ENCODE measurements around the gene AP2A1. TPM values are rescaled to one million over a fixed set of nuclear protein-coding genes. Genes with fewer than 3 reads are reported as not detected.
"Not testable (repeated sequence)": the region's sequence is repeated elsewhere in the genome, so short reads cannot be mapped to it uniquely, and the experiment has no call there.

The AP2A1 gene
- 87.8 and 103 TPM in 2 replicates for total RNA-seq (2014; rRNA removed; shearing (Covaris generic))

GRCh38 chr19:49766930-49767299 lies at the start of gene AP2A1:
TSS of gene AP2A1 (plus strand) at chr19:49767001. CDS start at chr19:49767134, 133 bp downstream.
- no peak for DNase-seq (ENCODE audit: low read depth in 1 of 2, low spot score in 2 of 2)
- H3K36me3 ChIP-seq, result peaks cover 21% of the 10 kb centered on the region
- H3K27me3 ChIP-seq (replicated peaks), result no peaks in the 10 kb centered on the region
- peaks cover 20% of the 10 kb centered on the region for H3K4me1 ChIP-seq (replicated peaks)
- peak within 1 kb of the TSS; percentile 76 for H3K27ac ChIP-seq
- H3K4me3 ChIP-seq, result peak within 1 kb of the TSS; percentile 66
- no peaks in the 10 kb centered on the region for H3K9me3 ChIP-seq (replicated peaks)

DNA sequence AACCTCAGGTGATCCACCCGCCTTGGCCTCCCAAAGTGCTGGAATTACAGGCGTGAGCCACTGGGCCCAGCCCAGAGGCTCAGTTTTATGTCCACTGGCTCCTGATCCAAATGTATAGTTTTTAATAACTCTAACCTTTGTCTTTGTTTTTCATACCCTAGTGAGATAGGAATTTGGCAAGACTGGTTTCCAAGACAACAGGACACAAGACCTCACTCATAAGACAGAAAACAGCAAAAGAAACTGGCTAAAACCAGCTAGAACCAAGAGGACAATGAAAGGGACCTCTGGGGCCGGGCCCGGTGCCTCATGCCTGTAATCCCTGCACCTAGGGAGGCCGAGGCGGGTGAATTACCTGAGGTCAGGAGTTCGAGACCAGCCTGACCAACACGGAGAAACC lies 48.3 kb upstream of the AP2A1 start:
- Histone ChIP-seq H3K4me3 (no peak overlapping the region), H3K4me1 (replicated peaks) (peaks cover 4% of the 10 kb centered on the region; the same call in 1 of the 2 replicates), H3K36me3 (no peaks in the 10 kb centered on the region), H3K27me3 (replicated peaks) (no peaks in the 10 kb centered on the region), H3K27ac (no peak overlapping the region), H3K9me3 (replicated peaks) (0 out of 2 replicates have a peak, but pooled peaks cover 2% of the 10 kb centered on the region)
- DNase-seq (ENCODE audit: low read depth in 1 of 2, low spot score in 2 of 2), result no peak

DNA sequence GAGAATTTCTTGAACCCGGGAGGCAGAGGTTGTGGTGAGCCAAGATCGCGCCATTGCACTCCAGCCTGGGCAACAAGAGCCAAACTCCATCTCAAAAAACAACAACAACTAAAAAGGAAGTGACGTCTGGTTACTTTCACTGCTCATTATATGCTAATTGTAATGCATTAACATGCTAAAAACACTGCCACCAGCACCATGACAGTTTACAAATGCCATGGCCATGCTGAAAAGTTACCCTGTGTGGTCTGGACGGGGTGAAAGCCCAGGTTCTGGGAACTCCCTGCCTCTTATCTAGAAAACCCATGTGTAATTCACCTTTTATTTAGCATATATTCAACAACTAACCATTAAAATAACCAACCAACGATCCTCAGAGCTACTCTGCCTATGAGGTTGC lies 47.8 kb upstream of the AP2A1 start:
- Histone ChIP-seq H3K27ac (no peak overlapping the region), H3K27me3 (replicated peaks) (no peaks in the 10 kb centered on the region), H3K4me3 (no peak overlapping the region), H3K9me3 (replicated peaks) (0 out of 2 replicates have a peak, but pooled peaks cover 2% of the 10 kb centered on the region), H3K36me3 (no peaks in the 10 kb centered on the region), H3K4me1 (replicated peaks) (peaks cover 7% of the 10 kb centered on the region; the same call in 1 of the 2 replicates)
- DNase-seq (ENCODE audit: low read depth in 1 of 2, low spot score in 2 of 2), result no peak

GRCh38 chr19:49719420-49719819 lies 47.4 kb upstream of the AP2A1 start:
- not testable (repeated sequence) for H3K27me3 ChIP-seq (replicated peaks); DNase-seq (ENCODE audit: low read depth in 1 of 2, low spot score in 2 of 2); H3K36me3 ChIP-seq; H3K27ac ChIP-seq; H3K4me1 ChIP-seq (replicated peaks); H3K9me3 ChIP-seq (replicated peaks); H3K4me3 ChIP-seq

GRCh38 chr19:49727217-49728030 lies 39.4 kb upstream of the AP2A1 start:
- Histone ChIP-seq H3K9me3 (replicated peaks) (no peaks in the 10 kb centered on the region), H3K4me1 (replicated peaks) (peaks cover 7% of the 10 kb centered on the region), H3K27ac (no peak overlapping the region), H3K4me3 (no peak overlapping the region), H3K36me3 (no peaks in the 10 kb centered on the region), H3K27me3 (replicated peaks) (no peaks in the 10 kb centered on the region)
- DNase-seq (ENCODE audit: low read depth in 1 of 2, low spot score in 2 of 2), result no peak

- Histone ChIP-seq H3K4me1 (replicated peaks) (no peaks in the 10 kb centered on the region), H3K9me3 (replicated peaks) (0 out of 2 replicates have a peak, but pooled peaks cover 4% of the 10 kb centered on the region), H3K4me3 (no peak overlapping the region), H3K27ac (no peak overlapping the region), H3K27me3 (replicated peaks) (no peaks in the 10 kb centered on the region), H3K36me3 (no peaks in the 10 kb centered on the region)
- DNase-seq (ENCODE audit: low read depth in 1 of 2, low spot score in 2 of 2), result no peak
These were observed 36.6 kb upstream of the AP2A1 start for GRCh38 chr19:49730166-49730565.

GRCh38 chr19:49738268-49738667 lies 28.5 kb upstream of the AP2A1 start:
- Histone ChIP-seq H3K4me1 (replicated peaks) (no peaks in the 10 kb centered on the region), H3K27ac (no peak overlapping the region), H3K9me3 (replicated peaks) (no peaks in the 10 kb centered on the region), H3K27me3 (replicated peaks) (no peaks in the 10 kb centered on the region), H3K4me3 (no peak overlapping the region), H3K36me3 (no peaks in the 10 kb centered on the region)
- DNase-seq (ENCODE audit: low read depth in 1 of 2, low spot score in 2 of 2), result no peak

- Histone ChIP-seq H3K4me1 (replicated peaks) (no peaks in the 10 kb centered on the region), H3K9me3 (replicated peaks) (no peaks in the 10 kb centered on the region), H3K27me3 (replicated peaks) (no peaks in the 10 kb centered on the region), H3K27ac (no peak overlapping the region), H3K4me3 (no peak overlapping the region), H3K36me3 (no peaks in the 10 kb centered on the region)
- no peak for DNase-seq (ENCODE audit: low read depth in 1 of 2, low spot score in 2 of 2)
These were observed 27.7 kb upstream of the AP2A1 start for GRCh38 chr19:49739098-49739497.

DNA sequence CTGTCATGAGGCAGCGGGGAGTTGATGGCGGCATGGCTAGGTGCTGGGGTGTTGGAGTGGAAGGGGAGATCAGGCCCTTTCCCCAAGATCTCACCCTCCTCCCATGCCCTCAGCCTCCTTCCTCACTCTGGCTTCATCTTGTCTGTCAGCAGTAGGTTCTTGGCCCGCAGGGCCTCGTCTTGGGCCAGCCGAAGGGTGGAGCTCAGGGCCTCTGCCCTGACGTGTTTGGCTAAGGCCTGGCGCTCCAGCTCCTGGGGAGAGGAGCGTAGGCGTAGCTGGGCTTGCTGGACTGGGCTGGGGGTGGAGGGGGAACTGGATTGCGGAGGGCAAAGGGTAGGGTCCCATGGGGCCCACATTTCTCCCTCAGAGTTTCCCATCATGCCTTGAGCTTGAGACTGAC lies 26.9 kb upstream of the AP2A1 start:
- no peaks in the 10 kb centered on the region for H3K27me3 ChIP-seq (replicated peaks)
- no peaks in the 10 kb centered on the region for H3K9me3 ChIP-seq (replicated peaks)
- H3K4me1 ChIP-seq (replicated peaks), result no peaks in the 10 kb centered on the region
- H3K27ac ChIP-seq, result no peak overlapping the region
- H3K4me3 ChIP-seq, result no peak overlapping the region
- H3K36me3 ChIP-seq, result no peaks in the 10 kb centered on the region
- no peak for DNase-seq (ENCODE audit: low read depth in 1 of 2, low spot score in 2 of 2)

GRCh38 chr19:49741210-49741844 lies 25.5 kb upstream of the AP2A1 start:
- Histone ChIP-seq H3K27me3 (replicated peaks) (no peaks in the 10 kb centered on the region), H3K4me3 (no peak overlapping the region), H3K36me3 (no peaks in the 10 kb centered on the region), H3K4me1 (replicated peaks) (no peaks in the 10 kb centered on the region), H3K9me3 (replicated peaks) (no peaks in the 10 kb centered on the region), H3K27ac (no peak overlapping the region)
- no peak for DNase-seq (ENCODE audit: low read depth in 1 of 2, low spot score in 2 of 2)

DNA sequence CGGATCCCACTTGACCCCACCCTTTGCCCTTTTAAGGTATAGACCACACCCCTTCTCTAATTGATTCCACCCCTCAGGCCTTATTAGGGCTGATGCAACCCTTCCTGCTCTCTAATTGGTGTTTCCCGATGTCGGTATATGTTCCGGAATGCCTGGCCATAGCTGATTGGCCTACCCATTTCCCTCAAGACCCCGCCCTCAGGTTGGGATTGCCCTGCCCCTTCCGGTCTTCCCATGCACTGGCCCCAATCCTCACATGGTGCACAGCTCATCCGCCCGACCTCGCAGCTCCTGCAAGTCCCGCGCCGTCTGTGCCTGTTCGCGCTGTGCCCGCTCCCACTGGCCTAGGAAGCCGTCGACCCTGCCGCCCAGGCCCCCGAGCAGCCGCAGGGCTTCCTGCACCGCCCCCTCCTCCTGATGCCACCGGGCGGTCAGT lies 21.8 kb upstream of the AP2A1 start:
- Histone ChIP-seq H3K4me1 (replicated peaks) (peaks cover 8% of the 10 kb centered on the region), H3K27me3 (replicated peaks) (no peaks in the 10 kb centered on the region), H3K9me3 (replicated peaks) (no peaks in the 10 kb centered on the region), H3K27ac (no peak overlapping the region), H3K36me3 (no peaks in the 10 kb centered on the region), H3K4me3 (no peak overlapping the region)
- DNase-seq (ENCODE audit: low read depth in 1 of 2, low spot score in 2 of 2), result no peak

GRCh38 chr19:49746206-49746958 lies 20.4 kb upstream of the AP2A1 start:
- Histone ChIP-seq H3K9me3 (replicated peaks) (no peaks in the 10 kb centered on the region), H3K4me1 (replicated peaks) (peaks cover 20% of the 10 kb centered on the region), H3K4me3 (no peak overlapping the region), H3K27ac (no peak overlapping the region), H3K27me3 (replicated peaks) (no peaks in the 10 kb centered on the region), H3K36me3 (no peaks in the 10 kb centered on the region)
- no peak for DNase-seq (ENCODE audit: low read depth in 1 of 2, low spot score in 2 of 2)

GRCh38 chr19:49749055-49749716 lies 17.6 kb upstream of the AP2A1 start:
- Histone ChIP-seq H3K4me1 (replicated peaks) (peaks cover 23% of the 10 kb centered on the region), H3K27ac (no peak overlapping the region), H3K27me3 (replicated peaks) (no peaks in the 10 kb centered on the region), H3K4me3 (no peak overlapping the region), H3K9me3 (replicated peaks) (peaks cover 5% of the 10 kb centered on the region), H3K36me3 (no peaks in the 10 kb centered on the region)
- DNase-seq (ENCODE audit: low read depth in 1 of 2, low spot score in 2 of 2), result peak in 1 of 2 experiments; percentile 20

Measured in SJSA1 (cell line).